DMS 273 treated with DMSO at 0.1 percent for 48 hours (cell line): ENCODE data around the gene P3H1.
"Not testable (repeated sequence)": the region's sequence is repeated elsewhere in the genome, so short reads cannot be mapped to it uniquely, and the experiment has no call there.

ENCODE experiments used
- DNase-seq: peaks from one replicate; lab custom pipeline; 2025; lab: John Stamatoyannopoulos, UW

P3H1 gene

DNA sequence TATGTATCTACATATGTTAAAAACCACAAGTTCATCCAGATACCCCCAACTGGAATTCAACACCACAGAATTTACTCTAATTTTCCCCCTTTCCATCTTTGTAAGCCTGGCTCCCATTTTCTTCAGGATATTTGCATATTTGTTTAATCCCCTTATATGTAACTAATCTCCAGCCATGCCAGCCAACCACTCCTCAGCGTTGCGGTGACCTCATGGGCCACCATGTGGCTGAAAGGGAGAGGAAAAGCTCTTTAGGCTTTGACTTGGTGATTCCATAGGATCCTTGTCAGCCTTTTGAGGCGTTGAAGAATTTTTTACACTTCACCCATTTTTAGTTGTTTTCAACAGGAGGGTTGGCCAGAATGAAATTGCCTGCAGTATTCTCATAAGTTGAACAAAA lies 36.8 kb downstream of the P3H1 start:
- DNase-seq, result no peak

DNA sequence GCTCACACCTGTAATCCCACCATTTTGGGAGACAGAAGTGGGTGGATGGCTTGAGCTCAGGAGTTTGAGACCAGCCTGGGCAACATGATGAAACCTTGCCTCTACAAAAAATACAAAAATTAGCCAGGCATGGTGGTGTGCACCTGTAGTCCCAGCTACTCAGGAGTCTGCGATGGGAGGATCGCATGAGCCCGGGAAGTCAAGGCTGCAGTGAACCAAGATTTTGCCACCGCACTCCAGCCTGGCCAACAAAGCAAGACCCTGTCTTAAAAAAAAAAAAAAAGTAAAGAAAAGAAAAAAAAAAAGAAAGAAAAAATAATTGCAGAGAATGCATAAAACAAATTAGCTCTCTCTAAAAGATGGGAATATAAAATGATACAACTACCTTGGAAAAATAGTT lies 41.0 kb downstream of the P3H1 start:
- not testable (repeated sequence) for DNase-seq

DNA sequence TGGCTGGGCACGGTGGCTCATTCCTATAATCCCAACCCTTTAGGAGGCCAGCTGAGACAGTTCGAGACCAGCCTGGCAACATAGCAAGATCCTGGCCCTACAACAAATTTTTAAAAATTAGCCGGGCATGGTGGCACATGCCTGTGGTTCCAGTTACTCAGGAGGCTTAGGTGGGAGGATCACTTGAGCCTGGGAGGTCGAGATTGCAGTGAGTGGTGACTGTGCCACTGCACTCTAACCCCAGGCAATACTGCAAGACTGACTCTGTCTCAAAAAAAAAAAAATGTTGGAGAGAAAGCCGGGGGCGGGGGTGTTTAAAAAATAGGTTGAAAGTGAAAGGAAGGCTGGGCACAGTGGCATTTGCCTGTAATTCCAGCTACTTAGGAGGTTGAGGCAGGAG lies 43.3 kb downstream of the P3H1 start:
- DNase-seq, result no peak

DNA sequence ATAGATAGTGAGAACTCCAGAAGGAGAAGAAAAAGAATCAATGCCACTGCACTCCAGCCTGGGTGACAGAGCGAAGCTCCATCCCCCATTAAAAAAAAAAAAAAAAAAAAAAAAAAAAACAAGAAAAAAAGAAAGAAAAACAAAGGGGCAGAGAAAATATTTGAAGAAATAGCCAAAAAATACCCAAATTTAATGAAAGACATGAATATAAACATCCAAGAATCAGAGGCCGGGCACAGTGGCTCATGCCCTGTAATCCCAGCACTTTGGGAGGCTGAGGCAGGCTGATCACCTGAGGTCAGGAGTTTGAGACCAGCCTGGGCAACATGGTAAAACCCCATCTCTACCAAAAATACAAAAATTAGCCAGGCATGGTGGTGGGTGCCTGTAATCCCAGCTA lies 44.4 kb downstream of the P3H1 start:
- not testable (repeated sequence) for DNase-seq

DNA sequence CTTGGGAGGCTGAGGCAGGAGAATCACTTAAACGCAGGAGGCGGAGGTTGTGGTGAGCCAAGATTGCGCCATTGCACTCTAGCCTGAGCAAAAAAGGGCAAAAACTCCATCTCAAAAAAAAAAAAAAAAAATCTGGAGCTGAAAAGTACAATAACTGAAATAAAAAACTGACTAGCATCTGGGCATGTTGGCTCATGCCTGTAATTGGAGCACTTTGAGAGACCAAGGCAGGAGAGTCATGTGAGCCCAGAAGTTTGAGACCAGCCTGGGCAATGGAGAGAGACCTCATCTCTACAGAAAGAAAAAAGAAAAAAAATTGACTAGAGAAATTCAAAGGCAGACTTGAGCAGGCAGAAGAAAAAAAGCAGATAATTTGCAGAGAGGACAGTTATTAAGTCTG lies 44.9 kb downstream of the P3H1 start:
- DNase-seq, result no peak

DNA sequence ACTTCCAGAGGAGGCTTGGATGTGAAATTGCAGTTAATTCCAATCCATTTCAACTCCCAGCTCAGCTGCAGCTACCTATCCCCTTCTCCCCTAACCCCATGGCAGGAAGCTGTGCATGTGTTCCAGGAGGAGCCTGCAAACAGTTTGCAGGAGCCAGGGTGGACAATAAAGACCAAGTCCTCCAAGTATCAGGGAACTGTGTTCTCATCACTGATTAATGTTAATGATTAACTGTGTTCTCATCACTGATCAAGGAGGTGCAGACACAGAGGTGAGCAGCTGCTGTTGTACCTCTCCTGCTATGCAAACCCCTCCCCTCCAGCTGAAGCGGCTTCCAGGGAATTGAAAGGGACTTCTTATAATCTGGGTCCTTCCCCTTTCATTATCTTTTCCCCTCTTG lies 46.0 kb downstream of the P3H1 start:
- DNase-seq, result no peak

DNA sequence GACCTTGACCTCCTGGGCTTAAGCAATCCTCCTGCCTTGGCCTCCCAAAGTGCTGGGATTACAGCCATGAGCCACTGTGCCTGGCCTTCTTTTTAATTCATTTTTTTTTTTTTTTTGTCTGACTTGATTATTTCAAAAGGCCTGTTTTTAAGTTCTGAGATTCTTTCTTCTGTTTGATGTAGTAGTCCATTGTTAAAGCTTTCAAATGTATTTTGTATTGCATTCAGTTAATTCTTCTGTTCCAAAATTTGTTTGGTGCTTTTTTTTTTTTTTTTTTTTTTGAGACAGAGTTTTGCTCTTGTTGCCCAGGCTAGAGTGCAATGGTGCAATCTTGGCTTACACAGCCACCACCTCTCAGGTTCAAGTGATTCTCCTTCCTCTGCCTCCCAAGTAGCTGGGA lies 52.4 kb downstream of the P3H1 start:
- DNase-seq, result not testable (repeated sequence)

DNA sequence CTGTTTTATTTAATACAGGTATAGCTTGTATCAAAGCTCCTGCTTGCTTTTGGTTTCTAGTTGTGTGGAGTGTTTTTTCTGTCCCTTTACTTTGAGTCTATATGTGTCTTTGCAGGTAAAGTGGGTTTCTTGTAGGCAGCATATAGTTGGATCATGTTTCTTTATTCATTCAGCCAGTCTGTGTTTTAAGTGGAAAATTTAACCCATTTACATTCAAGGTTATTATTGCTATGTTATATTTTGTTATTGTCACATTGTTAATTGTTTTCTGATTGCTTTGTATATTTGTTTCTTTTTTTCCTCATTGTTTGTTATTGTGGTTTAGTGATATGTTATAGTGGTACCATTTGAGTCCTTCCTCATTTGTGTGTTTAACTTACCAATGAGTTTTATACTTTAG lies 53.5 kb downstream of the P3H1 start:
- no peak for DNase-seq

DNA sequence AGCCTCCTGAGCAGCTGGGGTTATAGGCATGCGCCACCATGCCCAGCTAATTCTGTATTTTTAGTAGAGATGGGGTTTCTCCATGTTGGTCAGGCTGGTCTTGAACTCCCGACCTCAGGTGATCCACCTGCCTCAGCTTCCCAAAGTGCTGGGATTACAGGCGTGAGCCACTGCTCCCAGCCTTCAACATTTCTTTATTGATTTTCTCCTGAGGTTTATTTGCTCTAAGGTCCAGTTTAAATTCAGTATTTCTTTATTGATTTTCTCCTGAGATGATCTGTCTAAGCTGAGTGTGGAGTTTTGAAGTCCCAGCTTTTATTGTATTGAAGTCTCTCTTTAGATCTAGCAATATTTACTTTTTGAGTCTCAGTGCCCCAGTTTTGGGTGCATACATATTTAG lies 54.0 kb downstream of the P3H1 start:
- DNase-seq, result not testable (repeated sequence)

DNA sequence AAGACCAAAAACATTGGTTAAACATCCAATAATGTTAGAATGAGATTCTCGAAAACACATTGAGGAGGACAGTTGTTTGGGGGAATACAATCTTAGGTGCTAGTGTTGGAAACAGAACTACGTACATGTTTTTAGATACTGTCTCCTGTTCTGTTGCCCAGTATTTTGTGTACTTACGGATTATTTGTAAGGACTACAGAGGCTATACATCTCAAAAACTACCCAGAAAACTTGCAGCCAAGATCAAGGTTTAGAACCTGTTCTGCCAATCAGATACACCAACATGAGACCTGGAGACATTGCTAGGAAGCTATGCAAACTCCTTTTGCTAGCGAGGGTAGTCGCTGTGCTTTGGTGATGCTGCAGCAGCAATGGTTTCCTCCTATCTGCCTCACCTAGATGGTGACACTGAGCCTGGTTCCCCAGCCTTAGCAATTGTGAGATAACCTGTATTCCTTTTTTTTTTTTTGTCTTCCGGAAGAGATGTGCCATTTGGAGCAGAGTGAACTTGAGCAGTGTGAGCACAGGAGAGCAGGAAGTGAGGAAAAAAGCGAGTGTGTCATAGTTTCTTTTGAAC lies 62.9 kb downstream of the P3H1 start:
- DNase-seq, result no peak

DNA sequence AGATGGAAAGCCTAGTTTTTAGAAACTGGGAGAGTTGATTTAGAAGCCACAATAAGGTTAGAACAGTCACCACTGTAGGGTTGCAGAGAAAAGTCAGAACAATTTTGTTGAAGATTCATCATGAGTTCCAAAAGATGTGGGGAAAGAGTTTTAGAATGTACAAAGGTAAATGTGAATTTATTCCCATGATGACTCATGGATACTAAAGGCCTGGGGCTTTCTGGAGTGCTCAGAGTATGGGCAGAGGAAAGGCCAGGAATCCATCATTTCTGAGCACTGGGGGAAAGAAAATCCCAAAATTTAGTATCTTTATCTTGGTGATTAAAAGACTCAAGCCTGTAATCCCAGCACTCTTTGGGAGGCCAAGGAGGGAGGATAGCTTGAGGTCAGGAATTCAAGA lies 66.8 kb downstream of the P3H1 start:
- no peak for DNase-seq

DNA sequence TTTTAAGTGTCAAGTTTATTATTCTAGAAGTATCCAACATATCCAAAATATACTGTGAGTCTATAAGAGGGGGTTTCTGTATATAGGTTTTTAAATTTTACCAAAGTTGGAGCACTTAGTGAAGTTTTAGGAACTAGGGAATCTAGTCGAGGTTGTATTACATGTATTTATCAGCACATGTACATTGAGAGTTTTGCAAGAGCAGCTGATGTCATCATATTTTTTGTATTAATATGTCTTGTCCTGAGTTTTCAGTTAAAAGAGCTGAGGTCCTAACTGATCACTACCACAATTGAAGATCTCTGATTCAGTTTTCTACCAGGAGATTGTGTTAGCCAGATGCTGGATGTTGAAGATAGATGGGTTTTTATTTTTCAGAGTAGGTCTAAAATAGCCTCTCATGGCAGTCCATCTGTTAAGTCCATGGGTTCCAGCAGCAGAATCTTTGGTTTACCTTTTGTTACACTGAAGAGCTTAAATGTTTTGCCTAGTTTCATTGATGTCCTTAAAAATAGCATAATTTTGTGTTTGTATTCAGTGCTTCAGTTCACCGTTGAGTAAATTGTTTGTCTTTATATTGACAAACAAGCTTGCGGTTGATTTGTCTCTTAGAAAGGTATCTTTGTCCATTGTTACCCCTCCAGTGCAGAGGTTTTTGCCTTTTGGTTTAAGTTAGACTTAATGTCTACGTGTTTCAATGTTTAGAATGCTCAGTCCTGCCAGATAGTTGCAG lies 68.6 kb downstream of the P3H1 start:
- no peak for DNase-seq
